ENCODE results near the gene ELMOD1. TPM values are rescaled to one million over a fixed set of nuclear protein-coding genes. Genes with fewer than 3 reads are reported as not detected.

ELMOD1 gene
- total RNA-seq, 1 donor from 2014 or later, result not detected

DNA sequence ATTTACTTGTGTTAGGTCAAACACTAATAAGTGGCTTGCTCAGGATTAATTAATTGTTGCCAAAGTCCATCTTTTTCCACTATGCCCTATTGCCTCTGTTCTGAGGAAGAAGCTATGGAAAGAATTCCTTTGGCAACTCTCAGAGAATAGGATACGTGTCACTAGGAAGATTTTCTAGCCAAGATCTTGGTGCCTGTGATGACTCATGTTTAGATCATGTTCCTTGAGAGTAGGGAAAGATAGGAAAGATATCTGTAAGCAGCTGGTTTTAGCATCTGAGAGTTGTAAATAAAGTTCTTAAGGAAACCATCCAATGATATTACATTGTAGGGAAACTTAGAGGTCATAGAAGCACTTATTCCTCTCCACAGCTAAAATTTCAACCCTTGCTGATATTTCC, 105.2 kb downstream of the ELMOD1 start:
- no peaks in the 10 kb centered on the region for H3K36me3 Mint-ChIP-seq (ENCODE audit: low read depth)
- H3K4me3 Mint-ChIP-seq, result no peak overlapping the region
- intact Hi-C loops (cut with micrococcal nuclease), result no loop called here
- no peaks in the 10 kb centered on the region for H3K4me1 Mint-ChIP-seq
- H3K9me3 Mint-ChIP-seq, result no peaks in the 10 kb centered on the region
- DNase-seq, result no peak
- peaks cover 19% of the 10 kb centered on the region for H3K27me3 Mint-ChIP-seq
- H3K27ac Mint-ChIP-seq, result no peak overlapping the region

- Mint-ChIP-seq H3K4me1 (no peaks in the 10 kb centered on the region), H3K27me3 (peaks cover 14% of the 10 kb centered on the region), H3K4me3 (no peak overlapping the region), H3K27ac (no peak overlapping the region), H3K36me3 (ENCODE audit: low read depth) (no peaks in the 10 kb centered on the region), H3K9me3 (no peaks in the 10 kb centered on the region)
- intact Hi-C loops (cut with micrococcal nuclease), result no loop called here
- no peak for DNase-seq
Observed at GRCh38 chr11:107697291-107697690, 106.3 kb downstream of the ELMOD1 start.

DNA sequence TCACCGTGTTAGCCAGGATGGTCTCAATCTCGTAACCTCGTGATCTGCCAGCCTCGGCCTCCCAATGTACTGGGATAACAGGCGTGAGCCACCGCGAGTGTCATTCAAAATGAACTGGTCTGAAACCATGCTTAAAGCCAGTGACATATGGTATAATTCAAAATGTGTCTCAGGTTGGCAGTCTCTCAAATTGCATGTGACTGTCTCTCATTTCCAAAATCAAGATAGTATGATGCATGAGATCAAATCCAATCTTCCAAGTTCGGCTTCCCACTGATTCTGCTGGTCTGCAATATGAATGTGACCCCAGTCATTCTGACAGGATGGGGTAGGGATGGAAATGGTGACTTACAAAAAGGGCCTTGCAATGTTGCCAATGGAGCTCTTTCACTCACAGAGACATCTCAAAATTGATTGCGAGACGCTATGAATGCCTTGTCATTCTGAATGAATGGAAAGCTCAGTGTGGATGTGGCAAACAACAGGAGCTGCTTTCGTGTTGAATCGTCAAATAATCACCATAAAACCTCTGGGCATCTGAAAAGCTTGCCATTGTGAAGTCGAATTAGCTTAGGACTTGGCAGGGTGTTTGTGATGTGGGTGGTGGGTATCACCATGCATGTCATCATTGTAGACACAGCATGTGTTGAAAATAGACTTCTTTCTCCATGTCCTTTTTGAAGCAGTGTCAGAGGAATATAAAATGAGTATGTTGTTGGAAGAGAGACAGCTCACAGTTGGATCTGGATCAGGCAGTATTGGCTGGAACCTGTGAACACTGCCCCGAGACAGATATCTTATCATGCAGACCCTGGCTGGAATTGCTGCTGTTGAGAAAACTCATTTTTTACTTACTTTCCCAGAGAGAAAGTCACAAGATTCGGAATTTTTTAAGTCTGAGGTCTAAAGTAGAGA, 108.7 kb downstream of the ELMOD1 start:
- H3K4me1 Mint-ChIP-seq, result no peaks in the 10 kb centered on the region
- H3K4me3 Mint-ChIP-seq, result no peak overlapping the region
- no peak overlapping the region for H3K27ac Mint-ChIP-seq
- H3K36me3 Mint-ChIP-seq (ENCODE audit: low read depth), result no peaks in the 10 kb centered on the region
- DNase-seq, result no peak
- peaks cover 19% of the 10 kb centered on the region for H3K27me3 Mint-ChIP-seq
- no peaks in the 10 kb centered on the region for H3K9me3 Mint-ChIP-seq
- intact Hi-C loops (cut with micrococcal nuclease), result no loop called here

- H3K4me3 Mint-ChIP-seq, result no peak overlapping the region
- no peaks in the 10 kb centered on the region for H3K36me3 Mint-ChIP-seq (ENCODE audit: low read depth)
- peaks cover 10% of the 10 kb centered on the region for H3K27me3 Mint-ChIP-seq
- H3K9me3 Mint-ChIP-seq, result no peaks in the 10 kb centered on the region
- DNase-seq, result no peak
- no peak overlapping the region for H3K27ac Mint-ChIP-seq
- H3K4me1 Mint-ChIP-seq, result no peaks in the 10 kb centered on the region
- intact Hi-C loops (cut with micrococcal nuclease), result no loop called here
Observed at GRCh38 chr11:107702109-107702660, 111.2 kb downstream of the ELMOD1 start.

DNA sequence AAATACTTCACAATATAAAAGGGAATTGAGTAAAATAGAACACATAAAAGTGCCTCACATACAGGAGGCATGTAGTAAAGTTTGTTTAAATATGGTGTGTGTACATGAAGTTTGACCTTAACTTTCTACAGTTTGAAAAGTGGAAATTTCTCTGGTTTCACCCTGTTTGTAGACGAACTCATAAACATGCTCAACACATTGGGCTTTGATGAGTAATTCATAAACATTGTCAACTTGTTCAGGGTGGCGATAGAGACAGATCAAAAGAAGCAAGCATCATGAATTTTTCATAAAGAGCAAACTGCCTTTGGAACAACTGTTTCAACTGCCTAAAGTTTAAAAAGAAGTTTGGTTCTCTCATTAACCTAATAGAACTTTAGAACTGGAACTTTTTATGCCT, 111.8 kb downstream of the ELMOD1 start:
- H3K4me1 Mint-ChIP-seq, result no peaks in the 10 kb centered on the region
- intact Hi-C loops (cut with micrococcal nuclease), result no loop called here
- no peaks in the 10 kb centered on the region for H3K9me3 Mint-ChIP-seq
- H3K27ac Mint-ChIP-seq, result no peak overlapping the region
- H3K4me3 Mint-ChIP-seq, result no peak overlapping the region
- no peaks in the 10 kb centered on the region for H3K36me3 Mint-ChIP-seq (ENCODE audit: low read depth)
- no peak for DNase-seq
- peaks cover 9% of the 10 kb centered on the region for H3K27me3 Mint-ChIP-seq

- no peak overlapping the region for H3K27ac Mint-ChIP-seq
- intact Hi-C loops (cut with micrococcal nuclease), result no loop called here
- peaks cover 9% of the 10 kb centered on the region for H3K27me3 Mint-ChIP-seq
- no peaks in the 10 kb centered on the region for H3K4me1 Mint-ChIP-seq
- DNase-seq, result no peak
- H3K9me3 Mint-ChIP-seq, result no peaks in the 10 kb centered on the region
- no peak overlapping the region for H3K4me3 Mint-ChIP-seq
- no peaks in the 10 kb centered on the region for H3K36me3 Mint-ChIP-seq (ENCODE audit: low read depth)
Observed at GRCh38 chr11:107704451-107704850, 113.5 kb downstream of the ELMOD1 start.

DNA sequence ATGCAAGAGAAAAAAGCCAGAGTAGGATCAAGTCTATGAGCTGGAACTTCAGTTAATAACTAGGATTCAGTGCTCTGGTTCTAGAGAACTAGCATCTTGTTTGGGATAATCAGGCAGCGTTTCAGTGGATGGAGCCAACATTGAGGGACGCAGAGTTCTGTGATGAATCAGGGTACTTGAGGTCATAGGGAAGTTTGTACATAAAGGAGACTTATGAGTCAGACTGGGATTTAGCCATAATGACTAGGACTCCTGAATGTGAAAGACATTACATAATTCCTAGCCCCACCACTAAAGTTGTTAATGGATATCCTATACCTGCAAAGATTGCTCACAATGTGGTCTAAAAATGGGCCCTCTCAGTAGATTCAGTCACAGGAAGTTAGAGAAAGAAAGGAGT, 114.1 kb downstream of the ELMOD1 start:
- Mint-ChIP-seq H3K4me3 (no peak overlapping the region), H3K27ac (no peak overlapping the region), H3K36me3 (ENCODE audit: low read depth) (no peaks in the 10 kb centered on the region), H3K9me3 (no peaks in the 10 kb centered on the region), H3K27me3 (peaks cover 12% of the 10 kb centered on the region), H3K4me1 (no peaks in the 10 kb centered on the region)
- no peak for DNase-seq
- intact Hi-C loops (cut with micrococcal nuclease), result no loop called here

- Mint-ChIP-seq H3K9me3 (no peaks in the 10 kb centered on the region), H3K27ac (no peak overlapping the region), H3K36me3 (ENCODE audit: low read depth) (no peaks in the 10 kb centered on the region), H3K4me1 (no peaks in the 10 kb centered on the region), H3K27me3 (peaks cover 19% of the 10 kb centered on the region), H3K4me3 (no peak overlapping the region)
- peak; percentile 4 for DNase-seq
- intact Hi-C loops (cut with micrococcal nuclease), result no loop called here
Observed at GRCh38 chr11:107706531-107706930, 115.6 kb downstream of the ELMOD1 start.

DNA sequence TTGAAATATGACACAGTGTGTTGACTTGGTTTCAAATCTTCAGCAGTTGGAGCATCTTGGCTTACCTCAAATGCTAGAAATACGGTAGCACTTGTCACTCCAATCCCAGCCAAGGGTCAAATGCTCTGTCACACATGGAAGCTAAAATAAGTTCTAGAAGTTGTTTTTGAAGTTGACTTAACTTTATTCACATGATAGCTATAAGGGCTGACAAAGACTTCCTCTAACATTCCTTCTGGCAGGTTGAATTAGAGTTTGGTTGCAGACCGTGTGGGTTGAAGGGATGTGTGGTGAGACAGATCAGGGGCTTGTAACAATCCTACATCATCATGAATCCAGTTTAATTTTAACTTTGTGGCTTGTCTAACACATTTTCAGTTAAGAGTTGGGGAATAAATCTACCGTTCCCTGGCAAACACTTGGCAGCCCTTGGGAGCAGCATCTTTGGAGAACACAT, 116.3 kb downstream of the ELMOD1 start:
- no peaks in the 10 kb centered on the region for H3K9me3 Mint-ChIP-seq
- no peak for DNase-seq
- H3K27me3 Mint-ChIP-seq, result peaks cover 19% of the 10 kb centered on the region
- no peaks in the 10 kb centered on the region for H3K36me3 Mint-ChIP-seq (ENCODE audit: low read depth)
- H3K27ac Mint-ChIP-seq, result no peak overlapping the region
- H3K4me3 Mint-ChIP-seq, result no peak overlapping the region
- H3K4me1 Mint-ChIP-seq, result no peaks in the 10 kb centered on the region
- intact Hi-C loops (cut with micrococcal nuclease), result no loop called here

DNA sequence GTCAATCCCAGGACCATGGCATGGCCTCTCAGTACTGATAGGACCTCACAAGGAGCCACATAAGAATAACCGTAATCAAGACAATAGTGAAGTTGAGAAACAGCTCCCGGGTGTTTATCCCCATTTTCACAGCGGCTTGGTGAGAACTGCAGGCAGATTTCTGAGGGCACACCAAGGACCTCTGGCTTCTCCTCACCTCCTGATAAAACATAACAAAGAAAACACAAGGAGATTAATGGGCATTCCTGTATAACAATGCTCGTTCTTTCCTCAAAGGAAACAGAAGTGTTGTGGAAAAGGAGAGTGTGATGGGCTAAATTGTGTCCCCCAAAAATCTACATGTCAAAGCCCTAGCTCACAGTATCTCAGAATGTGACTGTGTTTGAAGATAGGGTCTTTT, 116.9 kb downstream of the ELMOD1 start:
- Mint-ChIP-seq H3K9me3 (no peaks in the 10 kb centered on the region), H3K4me3 (no peak overlapping the region), H3K27me3 (peaks cover 22% of the 10 kb centered on the region), H3K36me3 (ENCODE audit: low read depth) (no peaks in the 10 kb centered on the region), H3K4me1 (no peaks in the 10 kb centered on the region), H3K27ac (no peak overlapping the region)
- intact Hi-C loops (cut with micrococcal nuclease), result no loop called here
- no peak for DNase-seq

DNA sequence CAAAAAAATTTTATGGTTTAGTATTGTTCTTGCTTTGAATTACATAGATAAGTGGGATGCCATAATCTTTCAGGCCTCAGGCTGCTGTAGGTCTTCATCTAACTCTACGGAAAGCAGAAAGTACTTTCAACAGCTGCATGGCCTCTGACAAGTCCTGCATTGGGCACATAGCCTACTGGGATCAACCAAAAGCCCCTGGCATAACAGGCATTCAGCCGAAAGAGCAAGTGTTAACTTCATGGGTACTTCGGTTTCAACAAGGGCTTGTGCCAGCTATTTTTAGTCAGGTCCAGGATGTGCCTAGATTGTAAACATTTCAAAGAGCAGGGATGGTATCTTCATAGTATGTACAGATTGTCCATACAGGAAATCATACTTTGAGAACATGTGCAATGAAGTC, 117.8 kb downstream of the ELMOD1 start:
- H3K27ac Mint-ChIP-seq, result no peak overlapping the region
- H3K36me3 Mint-ChIP-seq (ENCODE audit: low read depth), result no peaks in the 10 kb centered on the region
- DNase-seq, result peak; percentile 37
- peaks cover 16% of the 10 kb centered on the region for H3K27me3 Mint-ChIP-seq
- intact Hi-C loops (cut with micrococcal nuclease), result no loop called here
- H3K9me3 Mint-ChIP-seq, result no peaks in the 10 kb centered on the region
- H3K4me3 Mint-ChIP-seq, result no peak overlapping the region
- no peaks in the 10 kb centered on the region for H3K4me1 Mint-ChIP-seq

- H3K36me3 Mint-ChIP-seq (ENCODE audit: low read depth), result no peaks in the 10 kb centered on the region
- intact Hi-C loops (cut with micrococcal nuclease), result no loop called here
Observed at GRCh38 chr11:107710301-107710700, 119.4 kb downstream of the ELMOD1 start.

DNA sequence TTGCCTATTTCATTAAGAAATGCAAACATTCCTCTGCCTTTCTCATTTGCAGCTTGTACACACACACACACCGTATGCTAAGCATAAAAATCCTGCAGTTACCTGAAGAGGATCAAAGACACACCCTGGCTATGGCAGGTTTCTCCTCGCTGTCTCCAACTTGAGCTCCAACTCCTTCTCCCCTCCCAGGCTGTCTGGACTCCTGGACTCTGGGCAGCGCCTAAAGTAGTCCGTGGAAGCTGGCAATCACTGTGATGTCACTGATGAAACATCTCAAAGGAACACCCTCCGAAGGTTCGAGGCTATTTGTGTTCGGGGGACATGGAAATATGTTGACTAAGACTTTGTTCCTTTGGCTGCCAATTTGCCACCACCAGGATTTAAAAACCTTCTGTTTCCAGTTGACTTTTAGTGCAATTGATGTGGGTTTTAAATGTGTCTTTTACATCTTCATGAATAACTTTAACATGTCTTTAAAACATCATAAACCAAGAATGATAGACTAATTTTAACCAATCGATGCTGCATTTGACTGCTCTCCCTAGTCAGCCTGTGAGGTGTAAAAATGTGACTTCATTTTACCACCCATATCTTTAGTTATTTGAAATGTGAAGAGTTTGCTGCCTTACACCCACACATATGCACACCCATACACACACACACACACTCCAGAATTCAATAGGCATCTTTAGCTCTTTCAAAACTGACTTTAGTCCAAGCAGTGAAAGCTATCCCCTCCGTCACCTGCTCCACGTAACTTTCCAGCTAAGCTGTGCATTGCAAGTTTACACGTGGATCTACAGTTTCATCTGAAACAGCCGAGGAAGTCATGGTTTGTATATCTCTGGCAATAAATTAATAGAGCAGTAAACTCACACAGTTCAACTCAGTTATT, 121.2 kb downstream of the ELMOD1 start, which contains the start of gene SLN:
SLN (minus strand) TSS at position 196 of the 895 bp plus-strand sequence.
- intact Hi-C loops (cut with micrococcal nuclease), result no loop called here
- no peaks in the 10 kb centered on the region for H3K4me1 Mint-ChIP-seq
- H3K4me3 Mint-ChIP-seq, result no peak within 1 kb of the TSS
- H3K27ac Mint-ChIP-seq, result no peak within 1 kb of the TSS
- H3K9me3 Mint-ChIP-seq, result no peaks in the 10 kb centered on the region
- no peaks in the 10 kb centered on the region for H3K36me3 Mint-ChIP-seq (ENCODE audit: low read depth)
- peak; percentile 40 for DNase-seq
- peaks cover 18% of the 10 kb centered on the region for H3K27me3 Mint-ChIP-seq

More at GRCh38 chr11:107710301-107710700, 119.4 kb downstream of the ELMOD1 start:
- Mint-ChIP-seq H3K27me3 (peaks cover 16% of the 10 kb centered on the region), H3K9me3 (no peaks in the 10 kb centered on the region), H3K4me3 (no peak overlapping the region), H3K27ac (no peak overlapping the region), H3K4me1 (no peaks in the 10 kb centered on the region)
- DNase-seq, result peak; percentile 4

DNA sequence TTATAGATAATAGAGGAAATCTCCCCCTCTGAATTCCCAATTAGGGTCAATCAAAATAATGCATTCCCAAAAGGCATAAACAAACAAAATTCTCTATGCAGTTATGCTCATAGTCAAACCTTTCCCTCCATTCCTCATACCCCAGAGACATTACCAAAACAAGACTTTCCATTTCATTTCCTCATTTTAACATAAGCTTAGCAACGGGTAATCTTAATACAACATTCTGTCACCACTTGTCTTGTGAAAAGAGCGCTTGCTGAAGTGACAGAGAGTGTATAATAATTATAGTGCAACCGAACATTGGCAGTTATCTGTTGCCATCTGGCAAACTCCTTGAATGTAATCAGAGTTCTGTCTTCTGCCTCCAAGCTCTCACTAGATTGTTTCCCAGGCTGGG, 122.1 kb downstream of the ELMOD1 start:
- Mint-ChIP-seq H3K27ac (no peak overlapping the region), H3K4me1 (no peaks in the 10 kb centered on the region)
- intact Hi-C loops (cut with micrococcal nuclease), result no loop called here

More for the DNA sequence above, 122.1 kb downstream of the ELMOD1 start:
- no peak overlapping the region for H3K4me3 Mint-ChIP-seq
- peaks cover 18% of the 10 kb centered on the region for H3K27me3 Mint-ChIP-seq
- H3K9me3 Mint-ChIP-seq, result no peaks in the 10 kb centered on the region
- peak; percentile 7 for DNase-seq
- no peaks in the 10 kb centered on the region for H3K36me3 Mint-ChIP-seq (ENCODE audit: low read depth)

Measured in activated CD4-positive, alpha-beta T cell treated with anti-CD3 and anti-CD28 coated beads, Interleukin-2, amount 10 ng/mL, durations not matched to agents 24 days and 14 days (primary cell).